GM12801 (cell line): Measurements from ENCODE around the gene CTIF.

Experiments used
- TF ChIP-seq, protein P1 (sequence below): IDR thresholded peaks from one replicate; pipeline ENCODE4 v1.5.1; 2011; ENCODE audit warnings: control low read depth; ENCODE audit not compliant: insufficient read length; ENCODE audit errors: extremely low read depth

The CTIF gene

DNA sequence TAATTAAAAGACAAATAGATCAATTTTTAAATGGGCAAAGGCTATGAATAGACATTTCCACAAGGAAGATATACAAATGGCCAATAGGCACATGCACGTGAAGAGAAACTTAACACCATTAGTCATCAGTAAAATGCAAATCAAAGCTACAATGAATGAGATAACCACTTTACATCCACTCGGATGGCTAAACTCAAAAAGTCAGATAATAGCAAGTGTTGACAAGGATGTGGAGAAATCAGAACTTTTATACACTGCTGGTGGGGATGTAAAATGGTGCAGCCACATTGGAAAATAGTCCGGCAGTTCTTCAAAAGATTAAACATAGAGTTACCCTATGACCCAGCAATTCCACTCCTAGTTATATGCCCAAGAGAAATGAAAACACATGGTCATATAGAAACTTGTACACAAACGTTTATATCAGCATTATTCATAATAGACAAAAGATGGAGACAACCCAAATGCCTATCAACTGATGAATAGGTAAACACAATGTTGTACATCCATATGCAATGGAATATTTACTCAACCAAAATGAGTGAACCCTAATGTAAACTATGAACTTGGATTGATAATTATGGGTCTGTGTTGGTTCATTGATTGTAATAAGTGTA lies 360.8 kb downstream of the CTIF start:
- TF ChIP-seq, protein P1, sequence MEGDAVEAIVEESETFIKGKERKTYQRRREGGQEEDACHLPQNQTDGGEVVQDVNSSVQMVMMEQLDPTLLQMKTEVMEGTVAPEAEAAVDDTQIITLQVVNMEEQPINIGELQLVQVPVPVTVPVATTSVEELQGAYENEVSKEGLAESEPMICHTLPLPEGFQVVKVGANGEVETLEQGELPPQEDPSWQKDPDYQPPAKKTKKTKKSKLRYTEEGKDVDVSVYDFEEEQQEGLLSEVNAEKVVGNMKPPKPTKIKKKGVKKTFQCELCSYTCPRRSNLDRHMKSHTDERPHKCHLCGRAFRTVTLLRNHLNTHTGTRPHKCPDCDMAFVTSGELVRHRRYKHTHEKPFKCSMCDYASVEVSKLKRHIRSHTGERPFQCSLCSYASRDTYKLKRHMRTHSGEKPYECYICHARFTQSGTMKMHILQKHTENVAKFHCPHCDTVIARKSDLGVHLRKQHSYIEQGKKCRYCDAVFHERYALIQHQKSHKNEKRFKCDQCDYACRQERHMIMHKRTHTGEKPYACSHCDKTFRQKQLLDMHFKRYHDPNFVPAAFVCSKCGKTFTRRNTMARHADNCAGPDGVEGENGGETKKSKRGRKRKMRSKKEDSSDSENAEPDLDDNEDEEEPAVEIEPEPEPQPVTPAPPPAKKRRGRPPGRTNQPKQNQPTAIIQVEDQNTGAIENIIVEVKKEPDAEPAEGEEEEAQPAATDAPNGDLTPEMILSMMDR: no peak

DNA sequence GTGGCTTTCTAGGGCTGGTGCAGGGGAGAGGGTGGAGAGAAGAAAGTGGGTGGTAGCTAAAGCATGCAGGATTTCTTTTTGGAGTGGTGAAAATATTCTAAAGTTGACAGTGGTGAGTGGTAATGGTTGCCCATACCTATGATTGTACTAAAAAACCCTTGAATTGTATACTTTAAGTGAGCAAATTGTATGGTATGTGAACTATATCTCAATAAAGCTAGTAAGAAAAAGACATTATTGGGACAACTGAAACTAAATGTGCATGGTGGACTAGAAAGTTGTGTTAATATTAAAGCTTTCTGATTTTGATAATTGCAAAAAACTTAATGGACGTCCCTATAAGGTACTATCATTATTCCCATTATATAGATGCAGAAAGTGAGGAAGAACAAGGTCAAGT lies 361.6 kb downstream of the CTIF start:
- TF ChIP-seq, protein P1: no peak

GRCh38 chr18:48901145-48902022 lies 362.6 kb downstream of the CTIF start:
- TF ChIP-seq, protein P1: no peak

DNA sequence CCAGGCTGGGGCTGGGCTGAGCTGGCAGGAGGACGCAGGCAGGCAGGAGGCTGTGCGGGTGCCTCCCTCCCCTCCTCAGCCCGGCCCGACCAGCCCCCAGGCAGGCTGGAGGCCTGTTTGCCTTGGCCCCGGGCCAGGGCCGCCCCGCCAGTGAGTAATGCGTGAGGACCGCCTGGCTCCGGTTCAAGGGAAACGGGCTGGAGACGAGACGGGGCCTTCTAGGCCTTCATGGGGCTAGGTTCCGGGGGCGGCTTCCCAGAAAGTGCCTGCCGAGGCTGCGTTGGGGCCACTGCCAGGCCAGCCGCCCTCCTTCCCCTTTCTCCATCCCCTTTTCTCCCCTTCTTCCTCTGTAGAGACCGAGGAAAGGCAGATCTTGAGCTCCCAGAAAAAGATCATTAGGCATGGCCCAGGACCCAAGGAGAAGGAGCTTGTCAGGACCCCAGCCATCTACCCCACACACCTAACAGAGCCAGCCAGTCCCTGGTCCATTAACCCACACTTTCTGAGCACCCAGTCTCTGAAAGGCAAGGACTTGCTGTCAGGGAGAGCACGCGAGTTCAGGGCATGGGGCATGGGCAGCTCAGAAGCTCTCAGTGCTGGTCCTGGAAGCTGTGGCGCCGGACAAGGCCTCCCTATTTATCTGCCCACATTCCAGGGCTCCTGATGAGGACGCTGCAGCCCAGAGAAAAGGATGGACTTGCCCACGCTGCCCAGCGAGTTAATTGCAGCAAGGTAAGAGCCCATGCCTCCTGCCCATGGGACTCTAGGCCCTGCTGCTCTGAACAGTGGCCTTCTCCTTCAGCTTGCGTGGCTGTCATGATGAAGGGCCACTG lies 363.4 kb downstream of the CTIF start:
- TF ChIP-seq, protein P1: no peak

DNA sequence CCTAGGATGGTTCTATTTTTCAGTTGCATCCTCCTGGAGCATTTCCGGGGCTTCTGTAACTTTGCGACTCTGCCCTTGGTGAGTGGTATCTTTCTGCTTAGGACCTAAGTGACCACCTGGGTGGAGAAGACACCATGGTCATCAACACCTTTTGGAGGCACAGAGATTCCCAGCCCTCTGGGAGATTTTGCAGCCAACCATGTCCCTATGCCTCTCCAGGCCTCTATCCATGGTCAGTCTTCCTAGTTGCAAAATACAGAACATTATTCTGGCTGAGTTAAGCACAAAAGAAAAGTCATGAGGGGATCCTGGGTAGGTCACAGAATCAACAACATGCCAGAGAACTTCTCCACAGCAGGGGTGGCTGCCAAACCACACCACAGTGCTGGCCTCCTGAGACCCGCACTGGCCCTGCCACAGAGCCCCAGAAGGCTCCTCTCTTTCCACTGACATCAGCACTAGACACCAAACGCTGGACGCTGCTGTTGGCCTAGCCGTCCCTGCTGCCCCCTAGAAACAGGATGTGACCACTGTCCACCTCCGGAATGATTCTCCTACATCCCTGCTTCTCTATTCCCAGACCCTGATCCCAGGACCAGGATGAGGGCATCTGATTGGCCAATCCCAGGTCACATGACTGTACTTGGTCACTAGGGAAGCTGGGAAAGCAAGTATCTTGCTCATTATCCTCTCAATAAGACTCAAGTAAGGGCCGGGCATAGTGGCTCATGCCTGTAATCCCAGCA lies 364.2 kb downstream of the CTIF start:
- TF ChIP-seq, protein P1: no peak

DNA sequence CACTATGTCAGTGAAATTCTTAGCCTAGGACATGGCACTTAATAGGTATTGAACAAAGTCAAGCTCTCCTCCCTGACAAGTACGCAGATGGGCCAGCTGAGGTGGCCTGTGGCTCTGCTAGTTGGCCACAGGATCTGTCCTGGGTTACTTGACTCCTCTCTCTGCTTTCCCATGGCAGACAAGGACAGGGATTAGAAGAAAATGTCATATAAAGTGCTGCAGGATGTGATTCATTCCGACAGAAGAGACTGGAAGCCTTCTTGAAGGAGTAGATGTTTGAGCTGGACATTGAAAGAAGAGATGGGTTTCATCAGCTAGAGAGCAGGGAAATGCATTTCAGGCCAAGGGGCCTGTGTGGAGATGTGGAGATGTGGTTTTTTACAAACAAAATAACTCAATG lies 365.3 kb downstream of the CTIF start:
- TF ChIP-seq, protein P1: no peak
